ENCODE measurements around the gene CERS4.
"Not testable (repeated sequence)": the region's sequence is repeated elsewhere in the genome, so short reads cannot be mapped to it uniquely, and the experiment has no call there.

The CERS4 gene

DNA sequence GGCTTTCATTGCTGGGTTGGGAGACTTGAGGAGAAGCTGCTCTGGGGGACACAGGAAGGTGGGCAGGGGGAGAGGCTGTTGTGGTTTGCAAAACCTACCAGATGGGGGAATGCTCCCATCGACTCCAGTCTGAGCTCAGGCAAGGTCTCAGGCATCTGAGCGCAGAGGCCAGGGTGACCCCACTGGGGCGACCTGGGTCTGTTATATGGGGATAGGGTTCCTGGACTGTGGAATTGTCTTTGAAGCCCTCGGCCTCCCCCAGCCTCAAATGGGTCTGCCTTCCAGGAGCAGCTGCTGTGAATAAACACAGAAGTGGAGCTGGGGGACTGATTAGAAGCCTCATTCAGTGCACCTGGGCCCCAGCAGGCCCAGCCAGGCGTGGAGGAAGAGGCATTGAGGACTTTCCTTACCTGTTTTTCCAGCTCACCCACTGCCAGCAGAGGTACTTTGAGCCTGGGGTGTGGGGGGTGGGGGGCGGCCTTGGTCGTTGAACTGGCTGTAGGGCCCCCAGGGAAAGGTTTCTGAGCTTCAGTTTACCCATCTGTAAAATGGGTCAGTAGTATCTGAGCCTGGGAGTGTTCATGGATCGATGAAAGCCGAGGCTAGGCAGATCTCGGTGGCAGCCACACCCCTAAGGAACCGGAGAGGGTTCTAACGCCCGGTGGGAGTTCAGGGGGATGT is 1.4 kb downstream of the CERS4 start:
- peak; percentile 26 for DNase-seq

DNA sequence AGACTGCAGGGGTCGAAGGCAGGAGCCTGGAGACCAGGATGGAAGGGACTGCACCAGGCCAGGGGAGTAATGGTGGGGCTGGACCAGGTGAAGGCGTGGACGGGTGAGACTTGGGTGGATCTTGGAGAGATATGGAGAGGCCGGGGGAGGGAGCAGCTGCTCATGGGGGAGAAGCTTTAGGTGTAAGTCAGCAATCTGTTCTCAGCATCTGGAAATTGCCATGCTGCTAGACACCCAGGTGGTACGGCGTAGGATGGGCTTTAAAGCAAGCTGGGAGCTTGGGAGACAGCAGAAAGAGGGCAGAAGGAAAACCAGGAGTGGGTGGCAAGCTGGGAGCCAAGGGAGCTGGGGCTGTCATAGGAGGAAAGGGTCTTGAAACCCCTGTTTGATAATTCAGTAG is 3.0 kb downstream of the CERS4 start:
- DNase-seq, result no peak

DNA sequence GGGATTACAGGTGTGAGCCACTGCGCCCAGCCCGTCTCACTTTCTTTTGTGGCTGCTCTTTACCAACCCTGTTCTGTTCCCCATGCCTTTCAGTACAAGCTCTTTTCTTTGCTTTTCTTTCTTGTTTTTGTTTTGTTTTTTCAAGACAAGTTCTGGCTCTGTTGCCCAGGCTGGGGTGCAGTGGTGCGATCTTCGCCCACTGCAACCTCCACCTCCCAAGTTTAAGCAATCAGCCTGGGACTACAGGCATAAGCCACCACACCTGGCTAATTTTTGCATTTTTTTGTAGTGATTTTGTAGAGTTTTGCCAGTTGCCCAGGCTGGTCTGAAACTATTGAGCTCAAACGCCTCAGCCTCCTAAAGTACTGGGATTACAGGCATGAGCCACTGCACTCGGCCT is 3.7 kb downstream of the CERS4 start:
- DNase-seq, result no peak

DNA sequence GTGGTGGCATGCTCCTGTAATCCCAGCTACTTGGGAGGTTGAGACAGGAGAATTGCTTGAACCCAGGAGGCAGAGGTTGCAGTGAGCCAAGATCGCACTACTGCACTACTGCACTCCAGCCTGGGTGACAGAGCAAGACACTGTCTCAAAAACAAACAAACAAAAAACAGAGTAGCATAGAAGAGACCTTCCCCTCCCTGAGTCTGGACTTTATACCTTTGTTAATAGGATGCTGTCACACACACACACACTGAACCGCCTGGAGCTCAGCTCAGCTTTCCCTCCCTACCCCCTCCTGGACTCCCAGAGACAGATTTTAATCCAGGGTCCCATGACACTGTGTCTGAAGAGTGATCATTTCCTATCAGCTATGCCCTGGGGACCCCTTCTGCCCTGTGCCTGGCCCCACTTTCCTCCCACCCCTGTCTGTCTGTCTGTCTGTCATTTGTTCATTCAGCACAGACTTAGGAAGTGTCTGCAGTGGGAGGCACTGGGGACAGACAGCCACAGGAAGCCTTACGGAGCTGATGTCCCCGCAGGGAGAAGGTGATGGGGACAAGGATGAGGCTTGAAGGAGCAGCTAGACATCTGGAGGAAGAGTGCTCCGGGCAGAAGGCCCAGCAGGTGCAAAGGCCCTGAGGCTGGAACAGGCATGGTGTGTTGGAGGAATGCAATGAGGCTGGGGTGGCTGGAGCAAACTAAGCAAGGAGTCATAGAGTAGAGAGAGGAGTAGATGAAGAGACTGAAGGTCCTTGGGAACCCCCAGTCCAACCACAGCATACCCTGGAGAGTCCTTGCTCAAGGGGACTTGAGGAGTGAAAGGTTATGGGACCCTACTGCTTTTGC is 4.9 kb downstream of the CERS4 start:
- no peak for DNase-seq

DNA sequence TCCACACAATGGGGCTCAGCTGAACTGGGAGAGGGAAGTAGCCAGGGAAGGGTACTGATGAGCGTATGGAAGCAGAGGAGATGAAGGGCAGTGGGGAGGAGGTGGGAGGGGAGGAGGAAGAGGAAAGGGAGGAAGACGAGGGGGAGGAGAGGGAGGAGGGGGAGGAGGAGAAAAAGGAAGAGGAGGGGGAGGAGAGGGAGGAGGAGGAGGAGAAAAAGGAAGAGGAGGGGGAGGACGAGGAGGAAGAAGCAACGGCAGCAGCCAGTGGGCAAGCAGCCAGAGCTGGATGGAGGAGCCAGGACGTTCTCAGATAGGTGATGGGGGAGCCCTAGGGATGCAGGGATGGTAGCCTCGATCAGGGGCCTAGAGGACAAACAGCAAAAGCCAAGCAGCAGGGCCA is 5.6 kb downstream of the CERS4 start:
- peak; percentile 33 for DNase-seq

DNA sequence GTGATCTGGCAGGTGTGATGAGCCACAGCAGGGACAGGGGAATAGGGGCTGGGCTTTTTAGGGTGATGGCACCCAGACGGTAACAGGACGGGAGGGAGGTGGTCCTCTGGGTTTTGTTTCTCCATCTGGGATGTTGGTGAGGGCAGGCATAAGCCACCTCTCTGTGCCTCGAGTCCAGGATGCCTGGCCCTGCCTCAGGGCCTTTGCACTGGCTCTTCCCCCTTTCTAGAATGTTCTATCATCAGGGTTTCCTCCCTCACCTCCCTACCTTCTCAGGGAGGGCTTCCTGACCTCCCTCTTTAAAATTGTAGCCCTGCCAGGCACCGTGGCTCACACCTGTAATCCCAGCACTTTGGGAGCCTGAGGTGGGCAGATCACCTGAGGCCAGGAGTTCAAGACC is 6.6 kb downstream of the CERS4 start:
- DNase-seq, result no peak

DNA sequence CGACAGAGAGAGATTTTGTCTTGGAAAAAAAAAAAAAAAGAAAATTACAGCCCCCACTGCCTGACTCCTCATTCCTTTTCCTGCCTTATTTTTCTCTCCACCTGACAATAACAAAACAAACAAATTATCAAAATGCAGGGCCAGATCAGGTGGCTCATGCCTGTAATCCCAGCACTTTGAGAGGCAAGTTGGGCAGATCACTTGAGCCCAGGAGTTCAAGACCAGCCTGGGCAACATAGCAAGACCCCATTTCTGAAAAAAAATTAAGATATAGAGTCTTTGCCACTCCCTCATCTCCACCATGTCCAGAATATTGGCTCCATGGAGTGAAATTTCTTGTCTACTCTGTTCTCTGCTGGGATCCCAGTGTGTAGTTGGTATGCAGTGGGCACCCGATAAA is 7.2 kb downstream of the CERS4 start:
- no peak for DNase-seq

DNA sequence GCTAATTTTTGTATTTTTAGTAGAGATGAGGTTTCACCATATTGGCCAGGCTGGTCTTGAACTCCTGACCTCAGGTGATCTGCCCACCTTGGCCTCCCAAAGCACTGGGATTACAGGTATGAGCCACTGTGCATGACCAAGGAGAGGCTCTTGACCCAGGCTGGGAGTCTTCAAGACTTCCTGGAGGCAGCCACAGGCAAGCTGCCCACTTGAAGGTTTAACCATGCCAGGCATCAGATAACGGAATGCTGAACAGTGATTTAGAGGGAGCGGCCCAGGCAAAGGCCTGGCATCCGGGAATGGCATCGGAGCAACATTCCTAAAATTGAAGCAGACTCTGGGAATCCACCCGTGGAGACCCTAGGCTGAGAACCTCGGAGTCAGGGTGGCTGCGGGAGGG is 9.0 kb downstream of the CERS4 start:
- not testable (repeated sequence) for DNase-seq

DNA sequence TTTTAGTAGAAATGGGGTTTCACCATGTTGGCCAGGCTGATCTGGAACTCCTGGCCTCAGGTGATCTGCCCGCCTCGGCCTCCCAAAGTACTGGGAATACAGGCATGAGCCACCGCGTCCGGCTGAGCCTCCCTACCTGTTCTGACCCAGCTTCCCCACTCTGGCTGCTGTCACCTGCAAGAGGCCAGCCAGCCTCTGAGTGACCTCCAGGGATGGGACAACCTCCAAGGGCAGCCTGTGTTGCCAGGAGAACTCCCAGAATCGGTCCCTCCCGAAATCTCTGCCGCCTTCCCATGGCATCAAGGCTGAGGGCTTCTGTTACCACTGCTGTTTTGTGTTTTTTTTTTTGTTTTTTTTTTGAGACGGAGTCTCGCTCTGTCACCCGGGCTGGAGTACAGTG is 11.3 kb downstream of the CERS4 start:
- no peak for DNase-seq

DNA sequence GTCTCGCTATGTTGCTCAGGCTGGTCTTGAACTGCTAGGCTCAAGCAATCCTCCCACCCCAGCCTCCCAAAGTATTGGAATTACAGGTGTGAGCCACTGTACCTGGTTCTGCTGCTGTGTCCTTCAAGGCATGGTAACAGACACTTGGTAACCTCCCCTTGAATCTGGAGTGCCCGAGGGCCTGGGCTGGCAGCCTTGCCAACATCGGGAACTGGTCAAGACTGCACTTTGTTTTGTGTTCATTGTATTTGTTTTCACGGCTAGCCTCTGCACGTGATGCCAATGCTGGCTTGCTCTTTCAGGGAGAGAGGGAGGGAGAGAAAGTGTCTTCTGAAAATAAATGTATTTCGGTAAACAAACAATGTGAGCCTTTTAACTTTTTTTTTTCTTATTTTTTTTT is 12.0 kb downstream of the CERS4 start:
- peak; percentile 90 for DNase-seq

DNA sequence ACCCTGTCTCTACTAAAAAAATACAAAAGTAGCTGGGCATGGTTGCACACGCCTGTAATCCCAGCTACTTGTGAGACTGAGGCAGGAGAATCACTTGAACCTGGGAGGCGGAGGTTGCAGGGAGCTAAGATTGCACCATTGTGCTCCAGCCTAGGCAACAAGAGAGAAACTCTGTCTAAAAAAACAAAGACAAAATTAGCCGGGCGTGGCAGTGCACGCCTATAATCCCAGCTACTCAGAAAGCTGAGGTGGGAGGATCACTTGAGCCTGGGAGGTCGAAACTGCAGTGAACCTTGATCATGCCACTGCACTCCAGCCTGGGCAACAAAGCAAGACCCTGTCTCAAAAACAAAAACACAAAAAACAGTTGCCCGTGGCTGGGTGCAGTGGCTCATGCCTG is 14.3 kb downstream of the CERS4 start:
- DNase-seq, result not testable (repeated sequence)

DNA sequence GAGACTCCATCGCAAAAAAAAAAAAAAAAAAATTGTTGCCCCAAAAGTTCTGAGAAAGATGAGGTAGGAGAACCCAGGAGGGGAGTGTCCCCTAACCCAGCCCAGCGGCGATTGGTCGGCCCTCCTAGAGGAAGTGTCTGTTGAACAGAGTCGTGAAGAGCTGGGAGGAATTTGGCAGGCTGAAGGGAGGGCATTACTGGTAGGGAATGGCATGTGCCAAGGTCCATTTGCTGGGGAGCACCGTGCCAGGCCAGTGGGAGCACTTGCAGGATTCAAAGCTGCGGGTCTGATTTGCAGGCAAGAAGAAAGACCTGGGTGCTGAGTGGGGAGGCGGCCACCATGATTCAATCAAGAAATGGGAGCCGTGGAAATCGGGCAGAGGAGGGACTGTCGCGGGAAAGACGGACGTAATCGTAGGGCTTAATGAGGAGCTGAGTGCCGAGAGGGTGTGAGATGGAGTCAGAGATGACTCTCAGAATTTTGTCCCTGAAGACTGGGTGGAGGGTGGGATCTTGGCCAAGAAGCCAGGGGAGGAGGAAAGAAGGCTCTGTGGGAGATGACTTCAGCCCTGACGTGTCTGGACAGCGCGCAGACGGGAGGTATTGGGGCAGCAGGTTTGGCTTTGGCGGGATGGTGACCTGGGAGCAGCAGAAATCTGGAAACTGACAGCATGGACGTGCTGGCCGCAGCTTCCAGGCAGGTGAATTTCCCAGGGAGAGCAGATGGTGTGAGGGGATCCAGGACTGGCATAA is 15.4 kb downstream of the CERS4 start:
- no peak for DNase-seq

DNA sequence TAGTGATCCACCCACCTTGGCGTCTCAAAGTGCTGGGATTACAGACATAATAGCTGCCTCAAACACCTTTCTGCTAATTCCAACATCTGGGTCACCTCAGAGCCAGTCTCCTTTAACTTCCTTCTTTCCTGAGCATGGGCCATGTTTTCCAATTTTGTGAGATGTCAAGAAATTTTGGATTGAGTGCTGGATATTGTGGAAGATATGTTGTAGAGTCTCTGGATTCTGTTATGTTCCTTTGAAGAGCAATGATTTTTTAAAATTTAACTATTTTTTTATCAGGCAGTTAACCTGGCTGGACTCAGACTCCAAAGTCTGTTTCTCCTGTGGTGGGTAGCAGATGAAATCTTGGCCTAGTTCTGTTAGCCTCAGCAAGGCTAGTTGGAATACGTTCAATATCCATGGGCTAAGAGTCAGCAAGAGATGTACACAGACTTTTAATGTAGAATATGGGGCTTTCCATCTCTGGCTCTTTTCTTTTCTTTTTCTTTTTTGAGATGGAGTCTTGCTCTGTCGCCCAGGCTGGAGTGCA is 22.0 kb downstream of the CERS4 start:
- no peak for DNase-seq

DNA sequence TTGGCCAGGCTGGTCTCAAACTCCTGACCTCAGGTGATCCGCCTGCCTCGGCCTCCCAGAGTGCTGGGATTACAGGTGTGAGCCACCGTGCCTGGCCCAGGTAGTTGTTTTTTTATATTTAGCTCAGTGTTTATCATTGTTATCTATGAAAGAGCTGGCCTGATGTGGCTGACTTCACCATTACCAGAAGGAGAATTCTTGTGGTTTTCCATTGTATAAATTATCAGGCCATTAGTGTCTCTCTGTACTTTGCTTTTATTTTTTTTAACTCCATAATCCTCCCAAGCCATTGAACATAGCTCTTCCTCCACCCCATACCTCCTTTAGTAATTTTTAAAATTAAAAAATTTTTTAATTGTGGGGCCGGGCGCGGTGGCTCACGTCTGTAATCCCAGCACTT is 24.2 kb downstream of the CERS4 start:
- DNase-seq, result no peak

DNA sequence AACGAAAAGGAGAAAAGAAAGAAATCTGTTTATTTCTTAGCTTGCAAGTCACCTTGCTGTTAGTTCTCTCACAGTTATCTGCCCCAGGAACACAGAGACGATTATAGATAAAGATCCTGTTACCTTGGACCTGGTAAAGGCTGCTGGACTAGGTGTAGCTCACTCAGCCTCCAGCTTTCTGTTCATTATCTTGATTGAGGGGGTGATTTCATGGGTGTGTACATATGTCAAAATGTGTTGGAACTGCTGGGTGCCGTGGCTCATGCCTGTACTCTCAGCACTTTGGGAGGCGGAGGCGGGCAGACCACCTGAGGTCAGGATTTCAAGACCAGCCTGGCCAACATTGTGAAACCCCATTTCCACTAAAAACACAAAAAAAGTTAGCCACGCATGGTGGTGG is 27.9 kb downstream of the CERS4 start:
- no peak for DNase-seq

DNA sequence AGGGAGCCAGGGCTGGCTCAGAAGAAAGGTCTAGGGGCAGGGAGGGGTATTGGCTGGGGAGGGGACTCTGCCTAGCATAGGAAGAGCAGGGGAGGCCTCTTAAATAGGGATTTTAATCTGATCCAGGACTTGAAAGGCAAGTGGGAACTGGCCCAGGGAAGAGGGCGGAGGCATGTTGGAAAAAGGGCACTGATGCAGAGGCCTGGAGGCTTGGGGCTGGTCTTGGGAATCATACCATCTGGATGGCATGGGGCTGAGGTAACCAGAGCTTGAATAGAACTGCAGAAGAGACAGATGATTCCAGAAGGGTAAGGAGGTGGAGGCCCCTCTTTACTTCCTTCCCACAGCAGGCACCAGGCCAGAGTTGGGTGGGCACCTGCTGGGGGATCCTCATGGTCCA is 29.1 kb downstream of the CERS4 start:
- no peak for DNase-seq

DNA sequence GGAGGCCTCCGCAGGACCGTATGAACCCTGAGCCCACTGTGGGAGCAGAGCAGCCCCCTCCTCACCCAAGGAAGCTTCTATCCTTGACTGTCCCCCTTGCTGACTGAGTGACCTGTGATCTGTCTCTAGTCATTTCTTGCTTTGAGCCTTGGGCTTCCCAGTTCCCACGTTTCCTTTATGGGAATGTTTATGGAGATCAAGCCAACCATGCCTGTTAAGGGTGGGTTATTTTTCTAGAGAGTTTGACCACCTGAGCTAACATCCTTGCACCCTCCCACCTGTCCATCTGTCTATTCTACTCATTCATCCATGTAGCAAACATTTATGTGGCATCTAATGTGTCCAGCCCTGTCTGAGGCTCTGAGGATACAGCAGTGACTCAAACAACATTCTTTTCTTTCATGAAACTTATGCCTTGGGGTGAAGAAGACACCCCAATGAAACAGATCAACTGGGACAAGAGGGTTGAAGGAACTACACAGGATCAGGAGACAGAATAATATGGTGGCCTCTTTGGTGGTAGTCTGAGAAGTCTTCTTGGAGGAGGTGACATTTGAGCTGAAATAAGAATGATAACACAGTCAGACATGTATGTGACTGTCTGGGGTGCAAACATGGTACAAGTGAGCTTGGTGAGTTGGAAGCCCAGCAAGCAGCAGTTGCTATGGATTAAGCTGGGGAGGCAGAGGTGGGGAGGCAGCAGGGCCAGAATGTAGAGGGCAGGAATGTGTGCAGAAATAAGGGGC is 30.5 kb downstream of the CERS4 start:
- DNase-seq, result no peak

DNA sequence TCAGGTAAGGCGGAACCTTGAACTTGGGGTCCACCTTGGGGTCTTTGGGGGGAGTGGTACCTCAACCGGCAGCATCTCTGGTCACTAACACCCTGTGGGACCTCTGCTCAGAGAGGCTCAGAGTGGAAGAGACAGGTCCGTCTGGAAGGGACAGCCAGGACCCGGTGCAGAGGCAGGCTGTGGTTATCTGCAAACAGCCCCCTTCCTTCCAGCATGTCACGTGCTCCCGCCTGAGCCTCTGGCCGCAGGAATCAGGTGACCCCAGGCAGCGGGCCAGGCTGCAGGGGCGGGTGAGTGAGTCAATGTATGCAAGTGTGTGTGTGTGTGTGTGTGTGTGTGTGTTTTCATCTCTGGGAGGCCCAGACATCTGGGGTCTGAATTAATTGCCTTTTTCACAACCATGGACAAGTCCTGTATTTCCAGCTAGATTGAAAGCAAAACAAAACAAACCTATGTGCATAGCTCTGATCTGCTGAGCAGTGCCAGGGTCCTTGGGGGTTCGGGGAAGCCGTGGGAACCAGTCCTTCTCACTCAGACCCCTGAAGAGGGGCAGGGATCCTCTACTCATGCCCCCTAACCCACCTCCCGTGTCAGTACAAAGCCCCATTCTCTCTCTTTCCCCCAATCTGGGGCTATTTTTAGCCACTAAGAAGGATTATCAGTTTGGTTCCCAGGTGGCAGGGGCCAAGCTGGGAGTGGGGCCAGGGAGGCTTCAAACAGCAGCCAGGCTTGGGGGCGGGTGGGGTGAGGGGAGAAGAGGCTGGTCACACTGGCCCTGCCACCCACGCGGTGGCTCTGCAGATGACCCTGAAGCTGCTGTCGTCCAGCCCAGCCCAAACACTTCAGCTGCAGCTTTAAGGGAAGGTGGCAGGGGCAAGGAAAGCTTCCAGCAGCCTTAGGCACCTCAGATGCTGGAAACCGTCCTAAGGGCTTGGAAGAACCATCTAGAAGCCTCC is 31.4 kb downstream of the CERS4 start:
- DNase-seq, result peak; percentile 79

DNA sequence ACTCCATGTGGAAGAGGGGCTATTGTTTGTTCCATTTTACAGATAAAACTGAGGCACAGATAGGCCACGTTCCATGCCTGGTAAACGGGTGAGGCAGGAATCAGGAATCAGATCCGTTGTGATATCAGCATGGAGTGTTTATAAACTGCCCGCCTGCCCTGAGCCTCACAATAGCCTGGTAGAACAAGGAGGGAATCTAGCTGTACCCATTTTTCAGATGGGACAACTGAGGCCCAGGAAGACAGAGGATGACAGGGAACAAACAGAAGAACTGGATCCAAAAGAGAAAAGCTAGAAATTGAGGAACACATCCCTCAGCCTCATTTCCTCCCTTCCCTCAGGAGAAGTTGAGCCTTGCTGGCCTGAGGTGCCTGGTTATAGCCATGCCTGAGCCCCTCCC is 32.5 kb downstream of the CERS4 start:
- DNase-seq, result no peak

DNA sequence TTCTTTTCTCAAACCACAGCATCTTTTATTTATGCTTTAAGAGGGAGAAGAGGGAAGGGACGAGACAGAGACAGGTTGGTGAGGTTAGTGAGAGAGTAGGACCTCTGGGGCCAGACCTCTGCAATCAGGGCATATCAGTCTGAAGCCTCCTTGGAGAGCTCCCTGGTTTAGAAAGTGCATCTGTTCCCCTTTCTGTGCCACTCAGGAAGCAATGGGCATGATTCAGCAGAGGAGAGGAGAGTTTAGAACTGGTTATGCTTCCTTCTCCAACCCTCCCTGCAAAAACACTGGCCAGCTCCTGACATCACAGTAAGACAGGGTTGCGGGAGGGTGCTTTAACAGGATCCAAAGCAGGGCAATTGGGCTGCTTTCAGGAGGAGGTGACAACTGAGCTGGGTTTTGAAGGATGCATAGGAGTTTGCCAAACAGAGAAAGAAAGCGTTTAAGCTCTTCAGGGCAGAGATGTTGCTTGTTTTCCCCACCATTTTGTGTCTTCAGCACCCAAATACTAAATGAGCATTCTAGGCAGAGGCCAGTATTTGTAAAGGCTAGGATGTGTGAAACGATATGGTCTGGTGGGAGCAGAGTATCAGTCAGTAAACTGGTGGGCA is 33.1 kb downstream of the CERS4 start:
- no peak for DNase-seq

DNA sequence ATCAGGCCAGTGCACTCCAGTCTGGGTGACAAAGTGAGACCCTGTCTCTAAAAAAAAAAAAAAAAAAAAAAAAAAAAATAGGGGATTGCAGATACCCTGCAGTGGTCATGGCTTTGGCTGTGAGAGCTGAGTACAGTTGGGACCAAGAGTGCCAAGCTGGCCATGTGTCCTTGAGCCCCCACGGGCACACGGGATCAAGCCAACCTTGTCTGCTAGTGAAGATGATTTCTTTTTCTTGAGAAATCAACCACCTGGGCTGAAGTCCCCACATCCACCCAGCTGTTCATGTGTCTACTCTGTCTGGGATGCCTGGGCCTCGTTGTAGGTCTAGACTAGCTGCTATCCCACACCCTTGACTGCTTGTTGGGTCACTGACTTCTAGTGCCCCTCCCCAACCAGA is 34.0 kb downstream of the CERS4 start:
- no peak for DNase-seq

Data from NCI-H2029 treated with DMSO at 0.1 percent for 48 hours (cell line).